VCaP (cell line): Measurements from ENCODE around the gene EGFR.

ENCODE experiments used
- H3K27ac ChIP-seq: fragments of 450-650 bp; 2 replicates; pipeline ENCODE4 v1.5.1; 2017
- CTCF ChIP-seq: fragments of 450-650 bp; conservative IDR thresholded peaks from 2 replicates; pipeline ENCODE4 v1.5.1; 2017; ENCODE audit warnings: mild to moderate bottlenecking, moderate library complexity

Gene EGFR

GRCh38 chr7:55118426-55118825 lies 99.6 kb downstream of the EGFR start:
- no peak for TF ChIP-seq CTCF
- H3K27ac ChIP-seq: no peak overlapping the region

DNA sequence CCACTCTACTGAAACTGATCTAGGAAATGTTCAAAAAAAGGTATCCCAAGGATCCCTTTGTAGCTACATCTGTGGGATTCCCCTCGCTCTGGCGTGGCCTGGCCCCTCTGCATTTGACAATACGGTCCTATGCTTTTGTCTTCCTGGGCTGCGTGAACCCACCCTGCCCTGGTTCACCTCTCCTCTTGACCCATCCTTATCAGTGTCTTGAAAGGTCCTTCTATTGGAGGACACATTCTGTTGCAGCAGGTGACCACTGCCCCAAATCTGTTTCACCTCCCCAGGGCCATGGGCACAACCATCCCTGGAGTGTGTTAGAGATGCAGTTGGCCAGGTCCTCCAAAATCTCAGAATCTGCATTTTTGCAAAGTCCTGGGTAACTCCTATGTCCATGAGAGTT lies 100.8 kb downstream of the EGFR start:
- TF ChIP-seq CTCF: no peak
- H3K27ac ChIP-seq: no peak overlapping the region

DNA sequence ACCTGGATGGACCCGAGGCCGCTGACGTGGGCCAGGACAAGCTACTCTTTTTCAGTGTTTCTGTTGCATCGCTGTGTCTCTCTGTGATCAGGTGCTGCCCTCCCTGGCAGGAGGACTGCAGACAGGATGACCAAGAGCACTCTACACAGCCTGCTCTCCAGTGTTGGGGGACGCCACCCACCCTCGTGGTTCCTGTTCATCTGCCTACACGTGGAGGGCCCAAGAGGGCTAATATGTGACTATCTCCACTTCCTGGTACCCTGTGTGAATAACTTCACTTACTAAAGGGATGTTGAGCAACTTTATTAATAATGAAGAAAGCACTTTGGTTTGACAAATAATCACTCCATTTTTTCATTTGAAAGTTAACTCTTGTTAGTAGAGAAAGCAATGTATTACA lies 101.3 kb downstream of the EGFR start:
- no peak for TF ChIP-seq CTCF
- no peak overlapping the region for H3K27ac ChIP-seq

DNA sequence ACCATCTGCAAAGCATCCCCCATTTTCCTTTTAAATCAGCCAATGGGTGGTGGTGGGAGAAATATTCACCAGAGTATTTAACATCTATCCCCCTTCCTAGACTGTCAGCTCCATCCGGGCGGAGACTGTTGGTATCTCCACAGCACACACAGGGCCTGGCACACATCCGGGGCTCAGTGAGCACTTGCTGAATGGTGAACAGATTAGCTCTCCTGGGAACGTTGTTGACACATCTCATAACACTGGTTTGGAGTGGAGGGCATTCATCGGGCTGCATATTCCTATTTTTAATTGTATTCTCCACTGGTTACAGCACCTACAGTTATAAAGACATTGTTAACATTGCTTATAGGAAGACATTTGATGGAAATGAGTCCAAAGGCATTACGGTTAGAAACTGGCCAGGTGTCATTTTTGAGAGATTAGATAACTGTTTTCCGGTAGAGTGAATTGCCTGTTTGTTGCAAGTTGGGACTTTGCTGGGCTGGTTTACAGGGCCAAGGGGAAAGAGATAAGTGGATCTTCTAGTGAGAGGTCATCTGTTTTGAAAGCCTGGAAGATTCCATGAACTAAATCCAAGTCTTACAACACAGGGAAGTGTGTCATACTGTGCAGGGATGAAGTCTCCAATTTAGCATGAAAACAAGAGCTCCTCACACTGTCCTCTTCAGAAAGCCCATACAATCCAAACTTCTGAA lies 101.8 kb downstream of the EGFR start:
- no peak overlapping the region for H3K27ac ChIP-seq
- TF ChIP-seq CTCF: no peak

DNA sequence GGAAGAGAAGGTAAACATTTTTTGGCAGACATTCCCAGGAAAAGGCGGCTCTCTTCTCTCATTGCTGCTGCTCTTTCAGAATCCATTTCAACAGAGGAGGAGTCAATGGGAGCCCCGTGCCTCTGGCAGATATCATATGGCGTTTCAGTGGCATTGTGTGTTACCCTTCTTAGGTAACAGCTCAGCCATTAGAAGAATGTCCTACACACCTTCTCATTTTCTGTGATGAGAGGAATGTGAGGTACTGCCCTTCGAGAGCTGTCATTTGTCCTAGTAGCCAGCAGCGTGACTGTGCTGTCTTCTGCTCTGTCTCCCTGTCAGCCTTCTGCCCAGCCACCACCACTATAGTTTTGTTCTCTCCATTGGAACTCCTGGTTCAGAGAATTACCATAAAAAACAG lies 102.4 kb downstream of the EGFR start:
- no peak overlapping the region for H3K27ac ChIP-seq

DNA sequence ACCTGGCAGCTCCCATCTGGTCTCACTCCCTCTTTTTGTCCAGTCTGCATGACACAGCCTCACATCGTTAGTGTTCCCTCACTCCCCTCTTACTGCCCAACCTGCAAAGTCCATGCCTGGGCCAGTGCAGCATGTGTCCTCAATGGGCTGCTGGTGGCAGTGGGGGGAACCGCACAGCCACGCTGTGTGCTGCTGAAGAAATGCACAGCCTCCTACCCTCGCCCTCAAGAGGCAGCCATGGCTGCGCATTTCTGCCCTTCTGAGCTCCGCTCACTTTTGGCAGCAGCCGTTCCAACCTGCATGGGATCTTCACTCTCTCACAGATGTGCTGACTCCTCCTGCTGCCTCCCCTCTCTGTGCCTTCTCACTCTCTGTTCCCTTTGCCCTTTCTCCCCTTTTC lies 103.4 kb downstream of the EGFR start:
- no peak overlapping the region for H3K27ac ChIP-seq
- TF ChIP-seq CTCF: no peak

More for the DNA sequence above, 102.4 kb downstream of the EGFR start:
- TF ChIP-seq CTCF: no peak

- no peak for TF ChIP-seq CTCF
- no peak overlapping the region for H3K27ac ChIP-seq
Observed at GRCh38 chr7:55124989-55125875, 106.4 kb downstream of the EGFR start.
